Type B pancreatic cell (in vitro differentiated cells): ENCODE data around the gene CDC42EP5. TPM values are rescaled to one million over a fixed set of nuclear protein-coding genes. Genes with fewer than 3 reads are reported as not detected.
"Not testable (repeated sequence)": the region's sequence is repeated elsewhere in the genome, so short reads cannot be mapped to it uniquely, and the experiment has no call there.

Source experiments
- DNase-seq: peaks from one replicate; pipeline ENCODE4 v3.0.0; 2021; ENCODE audit warnings: mixed read lengths; ENCODE audit not compliant: unreplicated experiment; ENCODE audit errors: extremely low spot score
- H3K27ac Mint-ChIP-seq: 2 replicates; pipeline ENCODE4 v1.8.0; 2021; ENCODE audit warnings: mild to moderate bottlenecking, mixed read lengths
- H3K27me3 Mint-ChIP-seq: 2 replicates; pipeline ENCODE4 v1.8.0; 2021; ENCODE audit warnings: mixed read lengths
- H3K36me3 Mint-ChIP-seq: 2 replicates; pipeline ENCODE4 v1.8.0; 2021; ENCODE audit warnings: mixed read lengths
- H3K4me1 Mint-ChIP-seq: one replicate; pipeline ENCODE4 v1.8.0; 2021; ENCODE audit warnings: mixed read lengths; ENCODE audit not compliant: unreplicated experiment
- H3K4me3 Mint-ChIP-seq: 2 replicates; pipeline ENCODE4 v1.8.0; 2021; ENCODE audit warnings: mild to moderate bottlenecking, mixed read lengths
- H3K9me3 Mint-ChIP-seq: 2 replicates; pipeline ENCODE4 v1.8.0; 2021; ENCODE audit warnings: mixed read lengths
- CTCF ChIP-seq: fragments of 200-600 bp; sonication (generic); conservative IDR thresholded peaks from 2 replicates; pipeline ENCODE4 v1.5.0; 2021; ENCODE audit warnings: antibody characterized with exemption, mild to moderate bottlenecking
- total RNA-seq: library from RNA; stranded (reverse); gene quantifications from 2 replicates; pipeline ENCODE4 v1.2.1, GENCODE V29; 2021; ENCODE audit warnings: low replicate concordance

Gene CDC42EP5
- total RNA-seq, 1 donor from 2014 or later: 24.3 TPM

- DNase-seq: no peak
- H3K4me3 Mint-ChIP-seq: peak overlapping the region; percentile 85
- peaks cover 7% of the 10 kb centered on the region for H3K36me3 Mint-ChIP-seq
- peak overlapping the region; percentile 58 for H3K27ac Mint-ChIP-seq
- peaks cover 33% of the 10 kb centered on the region for H3K4me1 Mint-ChIP-seq
- H3K9me3 Mint-ChIP-seq: no peaks in the 10 kb centered on the region
- no peak for TF ChIP-seq CTCF
- peaks cover 20% of the 10 kb centered on the region for H3K27me3 Mint-ChIP-seq
These were observed 1.9 kb downstream of the CDC42EP5 start for GRCh38 chr19:54470991-54471782.

- Mint-ChIP-seq H3K27ac (peak overlapping the region; percentile 71), H3K36me3 (peaks cover 7% of the 10 kb centered on the region)
These were observed 2.7 kb downstream of the CDC42EP5 start for GRCh38 chr19:54470276-54470887.

GRCh38 chr19:54469496-54469934, 3.6 kb downstream of the CDC42EP5 start:
- Mint-ChIP-seq H3K27me3 (peaks cover 20% of the 10 kb centered on the region), H3K4me1 (peaks cover 33% of the 10 kb centered on the region), H3K9me3 (no peaks in the 10 kb centered on the region), H3K4me3 (peak overlapping the region; percentile 23), H3K27ac (peak overlapping the region; percentile 71), H3K36me3 (peaks cover 7% of the 10 kb centered on the region)
- TF ChIP-seq CTCF: no peak
- no peak for DNase-seq

More at GRCh38 chr19:54470276-54470887, 2.7 kb downstream of the CDC42EP5 start:
- no peak for DNase-seq
- no peak for TF ChIP-seq CTCF
- H3K27me3 Mint-ChIP-seq: peaks cover 20% of the 10 kb centered on the region
- no peaks in the 10 kb centered on the region for H3K9me3 Mint-ChIP-seq
- H3K4me3 Mint-ChIP-seq: peak overlapping the region; percentile 85
- H3K4me1 Mint-ChIP-seq: peaks cover 33% of the 10 kb centered on the region

GRCh38 chr19:54466110-54466480, 7.0 kb downstream of the CDC42EP5 start:
- H3K9me3 Mint-ChIP-seq, DNase-seq: not testable (repeated sequence)
- Mint-ChIP-seq H3K4me1 (peaks cover 36% of the 10 kb centered on the region), H3K27me3 (peaks cover 22% of the 10 kb centered on the region), H3K36me3 (peaks cover 12% of the 10 kb centered on the region), H3K4me3 (peak overlapping the region; percentile 61), H3K27ac (peak overlapping the region; percentile 74)

- Mint-ChIP-seq H3K27me3 (peaks cover 19% of the 10 kb centered on the region), H3K4me1 (peaks cover 31% of the 10 kb centered on the region), H3K4me3 (peak overlapping the region; percentile 48), H3K9me3 (no peaks in the 10 kb centered on the region), H3K27ac (peak overlapping the region; percentile 74), H3K36me3 (peaks cover 12% of the 10 kb centered on the region)
- TF ChIP-seq CTCF: no peak
- no peak for DNase-seq
These were observed 7.5 kb downstream of the CDC42EP5 start for GRCh38 chr19:54465426-54466109.
